SU-DHL-6 (cell line): Measurements from ENCODE around the gene PRAC2.

Experiments
- EZH2phosphoT487 ChIP-seq: fragments of 200-600 bp; sonication (generic), shearing (Covaris generic); conservative IDR thresholded peaks from 2 replicates; pipeline ENCODE4 v1.6.1; 2018; ENCODE audit warnings: mild to moderate bottlenecking, antibody characterized with exemption, low read length, moderate library complexity, mixed read lengths
- TF ChIP-seq, protein P1 (sequence below): fragments of 200-600 bp; sonication (generic); IDR thresholded peaks from one replicate; pipeline ENCODE4 v1.5.1; 2017; ENCODE audit warnings: antibody characterized with exemption, mild to moderate bottlenecking, low read length, moderate library complexity; ENCODE audit not compliant: insufficient read depth, poor library complexity, severe bottlenecking

DNA sequence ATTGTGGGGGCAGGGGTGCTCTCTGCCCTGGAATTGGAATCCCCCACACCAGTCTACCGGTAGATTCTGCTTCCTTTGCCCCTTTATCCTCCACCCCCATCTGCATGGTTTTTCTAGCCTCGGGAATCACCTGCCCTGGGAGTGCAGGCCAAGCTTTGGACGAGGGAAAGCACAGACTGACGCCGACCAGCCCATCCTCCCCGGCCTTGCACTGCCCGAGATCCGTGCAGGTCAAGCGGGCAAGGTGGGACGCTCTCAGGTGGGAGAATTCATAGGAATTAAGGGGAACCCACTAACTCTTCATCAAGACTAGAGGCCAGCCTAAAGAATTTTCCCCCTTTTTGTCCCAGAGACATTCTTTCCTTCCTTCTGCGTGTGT lies 15.4 kb downstream of the PRAC2 start:
- TF ChIP-seq, protein P1, sequence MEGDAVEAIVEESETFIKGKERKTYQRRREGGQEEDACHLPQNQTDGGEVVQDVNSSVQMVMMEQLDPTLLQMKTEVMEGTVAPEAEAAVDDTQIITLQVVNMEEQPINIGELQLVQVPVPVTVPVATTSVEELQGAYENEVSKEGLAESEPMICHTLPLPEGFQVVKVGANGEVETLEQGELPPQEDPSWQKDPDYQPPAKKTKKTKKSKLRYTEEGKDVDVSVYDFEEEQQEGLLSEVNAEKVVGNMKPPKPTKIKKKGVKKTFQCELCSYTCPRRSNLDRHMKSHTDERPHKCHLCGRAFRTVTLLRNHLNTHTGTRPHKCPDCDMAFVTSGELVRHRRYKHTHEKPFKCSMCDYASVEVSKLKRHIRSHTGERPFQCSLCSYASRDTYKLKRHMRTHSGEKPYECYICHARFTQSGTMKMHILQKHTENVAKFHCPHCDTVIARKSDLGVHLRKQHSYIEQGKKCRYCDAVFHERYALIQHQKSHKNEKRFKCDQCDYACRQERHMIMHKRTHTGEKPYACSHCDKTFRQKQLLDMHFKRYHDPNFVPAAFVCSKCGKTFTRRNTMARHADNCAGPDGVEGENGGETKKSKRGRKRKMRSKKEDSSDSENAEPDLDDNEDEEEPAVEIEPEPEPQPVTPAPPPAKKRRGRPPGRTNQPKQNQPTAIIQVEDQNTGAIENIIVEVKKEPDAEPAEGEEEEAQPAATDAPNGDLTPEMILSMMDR, result no peak
- no peak for TF ChIP-seq EZH2phosphoT487
